Glutamatergic neuron (in vitro differentiated cells): Measurements from ENCODE around the gene SDHAF2. TPM values are rescaled to one million over a fixed set of nuclear protein-coding genes. Genes with fewer than 3 reads are reported as not detected.
"Not testable (repeated sequence)": the region's sequence is repeated elsewhere in the genome, so short reads cannot be mapped to it uniquely, and the experiment has no call there.

Experiments
- DNase-seq: peaks from one replicate; pipeline ENCODE4 v3.0.0; 2022
- H3K27ac Mint-ChIP-seq: one replicate; pipeline ENCODE4 v1.8.0; 2020; ENCODE audit warnings: mild to moderate bottlenecking, mixed read lengths, inconsistent platforms; ENCODE audit not compliant: unreplicated experiment
- H3K27me3 Mint-ChIP-seq: one replicate; pipeline ENCODE4 v1.8.0; 2020; ENCODE audit warnings: mild to moderate bottlenecking, moderate library complexity, mixed read lengths, inconsistent platforms; ENCODE audit not compliant: unreplicated experiment
- H3K36me3 Mint-ChIP-seq: one replicate; pipeline ENCODE4 v1.8.0; 2020; ENCODE audit warnings: mild to moderate bottlenecking, mixed read lengths, inconsistent platforms; ENCODE audit not compliant: unreplicated experiment
- H3K4me1 Mint-ChIP-seq: one replicate; pipeline ENCODE4 v1.8.0; 2020; ENCODE audit warnings: mild to moderate bottlenecking, low read depth, mixed read lengths, inconsistent platforms; ENCODE audit not compliant: unreplicated experiment
- H3K4me3 Mint-ChIP-seq: one replicate; pipeline ENCODE4 v1.8.0; 2020; ENCODE audit warnings: mild to moderate bottlenecking, mixed read lengths, inconsistent platforms; ENCODE audit not compliant: unreplicated experiment
- H3K9me3 Mint-ChIP-seq: one replicate; pipeline ENCODE4 v1.8.0; 2020; ENCODE audit warnings: mild to moderate bottlenecking, moderate library complexity, mixed read lengths, inconsistent platforms; ENCODE audit not compliant: unreplicated experiment
- total RNA-seq: library from RNA; stranded (reverse); fragmentation: NEBNext Ultra II Directional; extraction: Animal tissue kit (Norgen Biotek cat#: 25700); gene quantifications from one replicate; pipeline ENCODE4 v1.2.1, GENCODE V29; 2021; ENCODE audit not compliant: unreplicated experiment
- TF ChIP-seq, protein P1 (sequence below): fragments of 200-600 bp; sonication (generic); IDR thresholded peaks from one replicate; pipeline ENCODE4 v1.5.0; 2021; ENCODE audit not compliant: partially characterized antibody, unreplicated experiment

Gene SDHAF2
- total RNA-seq, 1 donor from 2014 or later: 43.2 TPM

DNA sequence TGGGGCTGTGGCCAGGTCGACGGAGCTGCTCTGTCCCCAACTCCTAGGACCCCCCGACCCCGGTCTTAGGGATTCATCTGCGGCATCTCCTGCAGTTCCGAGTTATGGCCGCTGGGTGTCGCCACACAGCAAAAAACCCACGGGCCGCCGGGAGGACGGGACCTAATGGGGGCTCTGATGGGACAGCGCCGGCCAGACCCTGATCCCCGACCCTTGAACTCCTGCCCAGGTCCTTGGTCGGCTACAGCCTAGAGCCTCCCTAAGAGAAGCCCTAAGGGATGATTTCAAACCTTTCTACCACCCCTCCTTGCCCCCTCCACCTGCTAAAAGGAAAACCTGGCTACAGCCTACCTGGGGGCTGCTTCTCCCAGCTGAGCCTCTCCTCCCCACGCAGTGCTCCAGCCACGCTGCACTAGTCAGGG is 47.8 kb downstream of the SDHAF2 start:
- Mint-ChIP-seq H3K4me1 (peaks cover 22% of the 10 kb centered on the region), H3K27me3 (peaks cover 8% of the 10 kb centered on the region), H3K27ac (no peak overlapping the region), H3K9me3 (peaks cover 2% of the 10 kb centered on the region), H3K36me3 (peaks cover 10% of the 10 kb centered on the region), H3K4me3 (no peak overlapping the region)
- TF ChIP-seq, protein P1, sequence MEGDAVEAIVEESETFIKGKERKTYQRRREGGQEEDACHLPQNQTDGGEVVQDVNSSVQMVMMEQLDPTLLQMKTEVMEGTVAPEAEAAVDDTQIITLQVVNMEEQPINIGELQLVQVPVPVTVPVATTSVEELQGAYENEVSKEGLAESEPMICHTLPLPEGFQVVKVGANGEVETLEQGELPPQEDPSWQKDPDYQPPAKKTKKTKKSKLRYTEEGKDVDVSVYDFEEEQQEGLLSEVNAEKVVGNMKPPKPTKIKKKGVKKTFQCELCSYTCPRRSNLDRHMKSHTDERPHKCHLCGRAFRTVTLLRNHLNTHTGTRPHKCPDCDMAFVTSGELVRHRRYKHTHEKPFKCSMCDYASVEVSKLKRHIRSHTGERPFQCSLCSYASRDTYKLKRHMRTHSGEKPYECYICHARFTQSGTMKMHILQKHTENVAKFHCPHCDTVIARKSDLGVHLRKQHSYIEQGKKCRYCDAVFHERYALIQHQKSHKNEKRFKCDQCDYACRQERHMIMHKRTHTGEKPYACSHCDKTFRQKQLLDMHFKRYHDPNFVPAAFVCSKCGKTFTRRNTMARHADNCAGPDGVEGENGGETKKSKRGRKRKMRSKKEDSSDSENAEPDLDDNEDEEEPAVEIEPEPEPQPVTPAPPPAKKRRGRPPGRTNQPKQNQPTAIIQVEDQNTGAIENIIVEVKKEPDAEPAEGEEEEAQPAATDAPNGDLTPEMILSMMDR: peak; percentile 97
- peak; percentile 84 for DNase-seq

DNA sequence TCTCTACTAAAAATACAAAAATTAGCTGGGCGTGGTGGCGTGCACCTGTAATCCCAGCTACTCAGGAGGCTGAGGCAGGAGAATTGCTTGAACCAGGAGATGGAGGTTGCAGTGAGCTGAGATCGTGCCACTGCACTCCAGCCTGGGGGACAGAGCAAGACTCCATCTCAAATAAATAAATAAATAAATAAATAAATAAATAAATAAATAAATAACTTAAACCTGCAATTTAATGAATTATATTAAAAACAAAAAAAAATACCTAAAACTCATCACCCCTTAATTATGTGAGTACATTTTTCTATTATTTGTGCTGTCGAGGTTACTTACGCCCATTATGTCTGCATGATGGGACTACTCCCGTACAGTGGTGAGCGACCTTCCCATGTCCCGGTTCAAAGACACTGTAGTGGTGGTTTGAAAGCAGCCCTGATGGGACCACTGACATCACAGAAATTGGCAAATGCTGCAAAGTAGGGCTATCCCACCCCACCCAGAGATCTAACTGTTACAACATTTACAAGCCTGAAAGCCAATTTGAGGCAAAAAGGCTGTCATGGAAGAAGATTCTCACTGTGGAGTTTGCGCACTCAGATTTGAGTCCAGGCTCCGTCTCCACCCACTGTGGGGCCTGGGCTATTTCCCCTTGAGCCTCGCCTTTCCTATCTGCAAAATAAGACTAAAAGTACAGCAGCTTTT is 49.6 kb downstream of the SDHAF2 start:
- H3K4me3 Mint-ChIP-seq, DNase-seq, H3K9me3 Mint-ChIP-seq, H3K27ac Mint-ChIP-seq, H3K27me3 Mint-ChIP-seq, H3K36me3 Mint-ChIP-seq: not testable (repeated sequence)
- H3K4me1 Mint-ChIP-seq: peaks cover 25% of the 10 kb centered on the region

DNA sequence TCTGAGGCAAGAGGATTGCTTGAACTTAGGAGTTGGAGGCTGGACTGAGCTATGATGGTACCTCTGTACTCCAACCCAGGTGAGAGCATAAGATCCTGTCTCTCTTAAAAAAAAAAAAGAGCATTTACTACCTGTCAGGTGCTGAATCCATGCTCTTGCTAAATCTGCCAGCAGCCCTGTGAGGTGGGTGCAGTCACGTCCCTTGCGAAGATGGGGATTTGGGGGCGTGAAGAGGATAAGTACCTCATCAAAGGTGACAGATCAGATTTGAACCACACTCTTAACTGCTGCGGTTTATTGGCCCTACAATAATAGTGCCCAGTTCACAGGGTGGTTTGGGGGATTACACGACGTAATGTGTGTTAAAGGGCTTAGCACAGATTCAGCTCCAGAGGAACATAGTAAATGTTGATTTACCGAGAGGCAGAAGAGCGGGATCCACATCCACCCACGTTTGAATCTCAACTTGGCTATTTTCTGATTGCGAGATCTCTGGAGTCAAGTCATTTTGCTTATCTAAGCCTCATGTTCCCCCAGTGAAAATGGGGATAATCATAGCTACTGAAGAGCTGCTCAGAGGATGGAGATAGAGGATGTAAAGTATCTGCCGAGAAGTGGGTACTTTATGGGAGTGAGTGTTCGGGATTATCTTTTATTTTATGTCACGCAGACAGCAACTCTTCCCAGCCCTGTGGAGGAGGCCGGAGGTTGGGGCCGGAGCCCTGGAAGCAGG is 50.5 kb downstream of the SDHAF2 start:
- Mint-ChIP-seq H3K9me3 (peaks cover 2% of the 10 kb centered on the region), H3K4me1 (peaks cover 25% of the 10 kb centered on the region), H3K36me3 (no peaks in the 10 kb centered on the region), H3K27ac (peak overlapping the region; percentile 56), H3K4me3 (peak overlapping the region; percentile 67), H3K27me3 (peaks cover 4% of the 10 kb centered on the region)
- TF ChIP-seq, protein P1: no peak
- DNase-seq: no peak

DNA sequence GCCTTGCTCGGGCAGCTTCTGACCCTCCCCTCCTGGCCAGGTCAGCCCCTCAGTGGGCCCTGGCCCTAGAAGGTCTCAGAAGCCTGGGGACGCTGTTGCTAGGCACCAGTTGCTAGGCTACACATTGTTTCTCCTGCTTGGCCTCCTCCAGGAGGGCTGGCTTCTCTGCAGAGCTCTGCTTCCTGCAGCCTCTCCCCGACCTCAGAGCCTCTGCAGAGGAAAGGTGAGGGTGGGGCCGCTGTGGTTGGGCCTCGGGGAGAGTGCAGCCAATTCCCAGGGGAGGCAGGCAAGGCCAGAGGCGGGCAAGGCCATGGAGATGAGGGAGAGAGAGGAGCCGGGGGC is 51.0 kb downstream of the SDHAF2 start:
- Mint-ChIP-seq H3K9me3 (peaks cover 2% of the 10 kb centered on the region), H3K4me1 (peaks cover 25% of the 10 kb centered on the region), H3K36me3 (no peaks in the 10 kb centered on the region), H3K27me3 (peaks cover 4% of the 10 kb centered on the region), H3K4me3 (peak overlapping the region; percentile 83), H3K27ac (peak overlapping the region; percentile 92)
- TF ChIP-seq, protein P1: no peak
- DNase-seq: peak; percentile 82

DNA sequence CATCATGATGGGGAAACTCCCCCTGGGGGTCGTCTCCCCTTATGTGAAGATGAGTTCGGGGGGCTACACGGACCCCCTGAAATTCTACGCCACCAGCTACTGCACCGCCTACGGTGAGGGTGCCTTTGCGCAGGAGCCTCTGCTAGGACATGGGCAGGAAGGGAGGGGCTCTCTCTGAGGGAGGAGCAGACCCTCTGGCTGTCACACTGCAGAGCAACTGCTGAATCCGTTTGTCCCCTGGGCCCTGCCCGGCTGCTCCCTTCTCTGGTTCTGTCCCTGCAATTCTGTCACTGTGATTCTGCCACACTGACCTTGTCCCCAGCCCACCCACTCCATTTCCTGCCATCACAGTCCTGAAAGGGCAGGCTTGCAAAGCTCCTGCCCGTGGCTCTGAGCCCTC is 51.9 kb downstream of the SDHAF2 start:
- Mint-ChIP-seq H3K4me3 (peak overlapping the region; percentile 73), H3K4me1 (peaks cover 29% of the 10 kb centered on the region), H3K27ac (peak overlapping the region; percentile 92), H3K36me3 (no peaks in the 10 kb centered on the region), H3K27me3 (peaks cover 4% of the 10 kb centered on the region), H3K9me3 (peaks cover 4% of the 10 kb centered on the region)
- DNase-seq: peak; percentile 78
- TF ChIP-seq, protein P1: no peak
